PC-9 (cell line): ENCODE measurements around the gene CMTM5. TPM values are rescaled to one million over a fixed set of nuclear protein-coding genes. Genes with fewer than 3 reads are reported as not detected.

Source experiments
- BruUV-seq: library from RNA; stranded (reverse); fragments of 400-500 nt; replicated peaks from 2 replicates; lab custom pipeline; 2021; lab: Mats Ljungman, UMichigan
- CTCF ChIA-PET: fragments of 300-600 bp; sonication (Branson Sonifier 250); formaldehyde crosslinking; loops from one replicate; lab custom pipeline; 2022; ENCODE audit warnings: antibody characterized with exemption; lab: Charles Lee
- POLR2A ChIA-PET: fragments of 300-600 bp; sonication (Branson Sonifier 250); formaldehyde crosslinking; loops from one replicate; lab custom pipeline; 2022; ENCODE audit warnings: antibody characterized with exemption; ENCODE audit not compliant: unreplicated experiment; lab: Charles Lee
- DNase-seq, 2 experiments: peaks; one replicate each; pipeline versions ENCODE4 v3.0.0 to v3.0.0-alpha.2; 2015 to 2022; ENCODE audit warnings: mixed read lengths in 1 of 2
- H2AFZ ChIP-seq: fragments of 200-600 bp; sonication (generic); 2 replicates; pipeline ENCODE4 v1.8.1; 2017; ENCODE audit warnings: antibody characterized with exemption
- H3F3A ChIP-seq: fragments of 200-600 bp; sonication (generic); 2 replicates; pipeline ENCODE4 v1.8.1; 2017; ENCODE audit warnings: antibody characterized with exemption, mild to moderate bottlenecking, low read depth; ENCODE audit not compliant: insufficient read depth
- H3K27ac ChIP-seq: fragments of 200-600 bp; sonication (generic); 2 replicates; pipeline ENCODE4 v1.6.1; 2016; ENCODE audit warnings: mixed run types
- H3K27me3 ChIP-seq: fragments of 200-600 bp; sonication (generic); 2 replicates; pipeline ENCODE4 v1.6.1; 2016; ENCODE audit warnings: low read depth, mixed run types; ENCODE audit not compliant: insufficient read depth
- H3K36me3 ChIP-seq: fragments of 200-600 bp; sonication (generic); 2 replicates; pipeline ENCODE4 v1.6.1; 2016; ENCODE audit warnings: low read depth, mixed run types
- H3K4me1 ChIP-seq: fragments of 200-600 bp; sonication (generic); replicated peaks from 2 replicates; pipeline ENCODE4 v1.6.1; 2016; ENCODE audit warnings: mixed run types; ENCODE audit not compliant: insufficient read depth
- H3K4me2 ChIP-seq: fragments of 200-600 bp; sonication (generic); 2 replicates; pipeline ENCODE4 v1.6.1; 2017; ENCODE audit warnings: mixed run types
- H3K4me3 ChIP-seq: fragments of 200-600 bp; sonication (generic); 2 replicates; pipeline ENCODE4 v1.6.1; 2016; ENCODE audit warnings: mixed run types
- H3K79me2 ChIP-seq: fragments of 200-600 bp; sonication (generic); 2 replicates; pipeline ENCODE4 v1.6.1; 2017; ENCODE audit warnings: low read depth, mixed run types
- H3K9me2 ChIP-seq: fragments of 200-600 bp; sonication (generic); 2 replicates; pipeline ENCODE4 v1.8.1; 2017; ENCODE audit warnings: mild to moderate bottlenecking; ENCODE audit not compliant: insufficient read depth
- H3K9me3 ChIP-seq: fragments of 200-600 bp; sonication (generic); 2 replicates; pipeline ENCODE4 v1.8.1; 2016; ENCODE audit warnings: low read depth; ENCODE audit not compliant: insufficient read depth
- H4K20me1 ChIP-seq: fragments of 200-600 bp; sonication (generic); 2 replicates; pipeline ENCODE4 v1.8.1; 2017; ENCODE audit not compliant: insufficient read depth
- CTCF ChIP-seq: fragments of 200-600 bp; sonication (generic); conservative IDR thresholded peaks from 2 replicates; pipeline ENCODE4 v1.6.1; 2017; ENCODE audit warnings: mixed run types, antibody characterized with exemption, mild to moderate bottlenecking, moderate library complexity
- EZH2 ChIP-seq: fragments of 200-600 bp; sonication (generic); IDR thresholded peaks from 2 replicates; pipeline ENCODE4 v1.8.0; 2017; ENCODE audit warnings: antibody characterized with exemption, low read depth
- intact Hi-C: fragments of 100-400 bp; cut with micrococcal nuclease; formaldehyde crosslinking; loops from one replicate; pipeline ENCODE4 v1.10.0; 2022; ENCODE audit not compliant: unreplicated experiment
- total RNA-seq: library from RNA; stranded (reverse); gene quantifications from 2 replicates; pipeline ENCODE4 v1.2.3, GENCODE V29; 2021

Gene CMTM5
- total RNA-seq, 1 experiment from 2014 or later = not detected

- no peak for DNase-seq
- intact Hi-C loops = no loop called here
These were observed 37.2 kb upstream of the CMTM5 start for GRCh38 chr14:23339506-23340268.

GRCh38 chr14:23344481-23344880 lies 32.4 kb upstream of the CMTM5 start:
- no peak overlapping the region for H3K4me2 ChIP-seq
- no TSS peak for BruUV-seq
- H3K4me1 ChIP-seq = no peaks in the 10 kb centered on the region
- intact Hi-C loops = no loop called here
- DNase-seq = no peak
- peaks cover 23% of the 10 kb centered on the region for H3K27me3 ChIP-seq
- H3K36me3 ChIP-seq = no peaks in the 10 kb centered on the region
- H3K9me2 ChIP-seq = no peaks in the 10 kb centered on the region
- ChIA-PET CTCF (no interaction called here), POLR2A (no interaction called here)
- H3K9me3 ChIP-seq = no peaks in the 10 kb centered on the region; the same call in 1 of the 2 replicates
- H4K20me1 ChIP-seq = no peaks in the 10 kb centered on the region
- no peak overlapping the region for H3K4me3 ChIP-seq
- 0 out of 2 replicates have a peak, but pooled peaks have one; percentile 17 for TF ChIP-seq CTCF
- no peak for TF ChIP-seq EZH2
- H3F3A ChIP-seq = no peaks in the 10 kb centered on the region
- H3K27ac ChIP-seq = no peak overlapping the region
- no peak overlapping the region for H2AFZ ChIP-seq
- no peaks in the 10 kb centered on the region for H3K79me2 ChIP-seq

More at GRCh38 chr14:23339506-23340268, 37.2 kb upstream of the CMTM5 start:
- peaks cover 34% of the 10 kb centered on the region for H3K27me3 ChIP-seq
- no peak overlapping the region for H3K27ac ChIP-seq
- H2AFZ ChIP-seq = no peak overlapping the region
- H4K20me1 ChIP-seq = no peaks in the 10 kb centered on the region
- H3K36me3 ChIP-seq = no peaks in the 10 kb centered on the region
- H3F3A ChIP-seq = no peaks in the 10 kb centered on the region
- TF ChIP-seq EZH2 = no peak
- no peak for TF ChIP-seq CTCF
- no peak overlapping the region for H3K4me3 ChIP-seq
- no TSS peak for BruUV-seq
- H3K9me2 ChIP-seq = no peaks in the 10 kb centered on the region
- H3K9me3 ChIP-seq = no peaks in the 10 kb centered on the region; the same call in 1 of the 2 replicates
- H3K4me2 ChIP-seq = no peak overlapping the region
- POLR2A ChIA-PET = no interaction called here
- H3K4me1 ChIP-seq = no peaks in the 10 kb centered on the region
- no peaks in the 10 kb centered on the region for H3K79me2 ChIP-seq
- CTCF ChIA-PET = no interaction called here

- Histone ChIP-seq H3K9me3 (no peaks in the 10 kb centered on the region; the same call in 1 of the 2 replicates), H3F3A (no peaks in the 10 kb centered on the region), H3K27me3 (peaks cover 39% of the 10 kb centered on the region), H3K4me3 (no peak overlapping the region), H2AFZ (no peak overlapping the region), H3K27ac (no peak overlapping the region), H3K4me1 (no peaks in the 10 kb centered on the region), H3K36me3 (no peaks in the 10 kb centered on the region), H3K9me2 (no peaks in the 10 kb centered on the region), H3K4me2 (no peak overlapping the region), H3K79me2 (no peaks in the 10 kb centered on the region), H4K20me1 (no peaks in the 10 kb centered on the region)
- ChIA-PET CTCF (no interaction called here), POLR2A (interaction anchor here (0.8 kb wide), 1 partner anchor 46 kb away, joined by 4 read pairs; no protein-coding TSS in a partner anchor)
- intact Hi-C loops = no loop called here
- TF ChIP-seq CTCF = no peak
- TF ChIP-seq EZH2 = no peak
- DNase-seq = no peak
- BruUV-seq = no TSS peak
These were observed 30.7 kb upstream of the CMTM5 start for GRCh38 chr14:23345987-23346692.
